GM21360 (cell line): ENCODE measurements around the gene SH3PXD2A.

ENCODE experiments used
- ATAC-seq: cut with Tn5 transposase; IDR thresholded peaks from one replicate; pipeline ENCODE4 v1.9.1; 2021; ENCODE audit warnings: mild to moderate bottlenecking, moderate library complexity; ENCODE audit not compliant: unreplicated experiment

Gene SH3PXD2A

DNA sequence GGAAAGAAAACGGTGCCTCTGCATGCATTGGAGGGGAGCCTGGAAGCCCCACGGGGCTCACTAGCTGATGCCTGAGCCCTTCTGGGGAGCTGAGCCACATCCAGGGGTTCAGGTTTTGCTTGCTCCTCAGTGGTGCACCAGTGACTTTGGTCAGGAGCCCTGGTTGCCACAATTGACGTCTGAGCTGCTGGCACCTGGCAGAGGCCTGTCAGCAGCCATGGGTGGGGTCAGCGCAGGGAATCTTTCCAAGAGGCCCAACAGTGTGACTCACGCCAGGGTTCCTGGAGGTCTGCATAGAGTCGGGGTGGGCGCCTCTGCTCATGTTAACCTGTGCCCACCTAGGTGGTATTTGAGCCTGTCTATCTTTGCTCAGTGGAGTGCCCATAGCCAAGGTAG, 223.1 kb downstream of the SH3PXD2A start:
- no peak for ATAC-seq

DNA sequence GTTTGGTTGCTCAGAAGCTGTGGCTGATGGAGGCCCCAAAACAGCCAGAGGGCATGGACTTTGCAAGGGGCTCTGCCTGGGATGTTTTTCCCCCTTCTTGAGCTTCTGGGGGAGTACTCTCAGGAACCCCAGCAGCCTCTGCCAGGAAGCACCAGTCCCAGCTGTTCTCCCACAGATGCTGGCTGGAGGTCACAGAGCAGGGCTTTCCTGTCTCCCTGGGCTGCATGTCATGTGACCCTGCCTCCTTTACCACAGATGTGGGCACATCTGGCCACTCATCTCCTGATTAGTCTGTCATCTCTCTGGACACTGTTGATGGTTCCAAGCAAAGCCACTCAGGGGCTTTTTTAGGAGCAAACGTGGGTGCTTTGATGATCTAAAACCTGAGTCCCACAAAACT, 225.2 kb downstream of the SH3PXD2A start:
- ATAC-seq, result no peak

DNA sequence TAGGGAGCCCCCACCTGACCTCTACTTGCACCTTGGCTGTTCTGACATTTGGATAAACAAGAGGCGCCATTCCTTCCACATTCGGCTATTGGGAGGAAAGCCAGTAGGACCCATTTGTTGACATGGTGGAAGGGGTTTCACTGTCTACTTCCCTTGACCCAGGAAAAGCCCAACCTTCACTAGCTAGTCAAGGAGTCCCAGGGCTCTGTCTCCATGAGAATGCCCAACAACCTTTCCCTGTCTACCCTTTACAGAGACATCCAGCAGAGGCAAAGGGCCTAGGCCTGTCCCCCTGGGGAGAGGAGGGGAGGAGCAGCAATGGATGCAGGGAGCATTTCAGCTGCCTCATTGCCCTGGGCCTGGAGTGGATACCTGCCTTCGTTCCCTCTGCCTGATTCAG, 225.8 kb downstream of the SH3PXD2A start:
- ATAC-seq, result no peak

DNA sequence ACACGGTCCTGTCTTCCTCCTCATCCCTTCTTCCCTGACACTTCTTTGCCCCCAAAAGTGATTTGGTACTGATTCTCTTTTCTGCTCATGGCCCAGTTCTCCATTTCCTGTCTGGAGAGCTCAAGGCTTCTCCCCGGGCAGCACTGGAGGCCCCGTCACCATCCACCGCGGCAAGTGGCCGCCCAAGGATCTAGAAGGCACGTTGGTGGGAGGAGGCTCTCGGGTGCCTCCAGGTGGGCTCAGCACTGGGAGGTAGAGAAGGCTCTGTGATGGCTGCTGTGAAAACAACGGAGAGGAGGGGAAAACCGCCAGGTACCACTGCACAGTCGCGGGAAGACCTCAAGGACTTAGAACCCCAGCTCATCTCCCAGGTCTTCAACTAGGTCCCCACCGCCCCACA, 227.5 kb downstream of the SH3PXD2A start:
- ATAC-seq, result no peak

DNA sequence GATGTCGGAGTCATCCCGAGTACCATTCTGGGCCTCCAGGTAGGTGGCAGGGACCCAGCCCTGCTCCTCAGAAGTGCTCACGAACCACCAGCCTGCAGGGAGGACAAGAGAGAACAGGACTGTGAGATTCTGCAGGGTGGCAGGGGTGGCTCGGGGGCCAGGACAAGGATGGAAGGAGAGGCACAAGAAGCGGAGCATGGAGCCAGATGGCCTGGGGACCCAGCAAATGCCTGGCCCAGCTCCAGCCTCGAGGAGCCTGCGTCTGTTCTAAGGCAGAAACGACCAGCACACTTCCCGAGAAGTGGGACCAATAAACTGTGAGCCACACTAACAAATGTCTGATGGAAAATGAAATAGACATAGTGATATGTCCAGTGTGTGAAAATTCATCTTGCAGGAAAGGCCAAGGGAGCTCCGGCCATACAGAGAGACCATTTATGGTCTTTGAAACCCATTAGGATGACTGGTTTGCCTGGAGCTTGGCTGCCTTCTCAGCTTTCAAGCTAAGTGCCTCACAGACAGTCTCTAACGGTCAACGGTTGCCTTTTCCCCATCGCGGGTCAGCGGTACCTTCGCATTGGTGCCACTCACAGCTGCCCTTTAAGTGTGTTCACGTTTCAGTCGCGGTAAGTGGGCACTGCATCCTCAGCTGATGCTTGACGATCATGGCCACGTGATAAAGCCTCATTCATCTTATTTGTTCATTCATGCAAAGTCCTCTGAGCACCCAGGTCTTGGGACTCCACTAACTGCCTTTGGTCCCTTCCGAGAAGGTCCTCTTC, 228.1 kb downstream of the SH3PXD2A start:
- no peak for ATAC-seq

DNA sequence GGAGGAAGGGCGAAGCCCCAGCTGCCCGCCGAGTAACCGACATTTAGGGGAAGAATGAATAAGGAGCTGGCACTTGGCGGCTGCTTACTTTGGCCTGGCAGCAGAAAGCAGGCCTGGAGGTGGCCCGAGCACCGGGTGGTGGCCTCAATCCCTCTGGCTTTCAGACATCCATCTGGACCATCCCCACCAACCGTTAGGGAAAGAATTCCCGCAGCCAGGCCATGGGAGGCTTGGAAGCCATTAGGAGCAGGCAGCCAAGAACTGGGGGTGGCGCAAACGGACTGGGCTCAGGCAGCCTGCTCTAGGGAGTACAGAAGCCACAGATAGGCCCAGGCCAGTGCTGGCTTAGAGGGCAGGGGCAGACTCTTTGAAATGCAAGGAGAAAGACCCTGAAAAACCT, 229.2 kb downstream of the SH3PXD2A start:
- no peak for ATAC-seq

DNA sequence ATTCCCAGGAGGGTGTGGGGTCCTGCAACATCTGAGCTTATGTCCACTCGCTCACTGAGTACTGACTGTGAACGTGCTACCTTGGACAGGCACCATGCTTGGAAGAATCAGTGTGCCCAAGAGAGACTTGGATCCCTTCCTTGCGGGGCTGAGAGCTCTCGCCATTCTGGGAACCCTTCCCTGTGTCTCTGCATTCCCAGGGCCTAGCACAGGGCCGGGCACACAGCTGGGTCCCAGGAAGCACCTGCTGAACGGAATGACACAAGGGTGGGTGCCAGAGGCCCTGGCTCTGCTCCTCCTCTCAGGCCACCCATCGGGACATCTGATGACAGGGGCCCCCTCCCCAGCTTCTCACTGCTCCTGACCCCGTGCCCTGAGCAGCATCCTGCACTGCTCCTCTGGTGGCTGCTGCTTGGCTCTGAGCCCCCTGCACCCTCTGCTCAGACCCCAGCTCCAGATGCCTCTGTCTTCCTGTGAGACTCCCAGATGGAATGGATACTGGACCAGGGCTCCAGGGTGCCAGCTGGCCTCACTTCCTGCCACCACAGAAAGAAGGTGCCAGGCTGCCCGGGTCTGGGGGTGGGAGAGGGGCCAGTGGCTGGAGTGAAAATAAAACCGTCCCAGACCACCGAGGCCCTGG, 232.3 kb downstream of the SH3PXD2A start:
- ATAC-seq, result no peak

DNA sequence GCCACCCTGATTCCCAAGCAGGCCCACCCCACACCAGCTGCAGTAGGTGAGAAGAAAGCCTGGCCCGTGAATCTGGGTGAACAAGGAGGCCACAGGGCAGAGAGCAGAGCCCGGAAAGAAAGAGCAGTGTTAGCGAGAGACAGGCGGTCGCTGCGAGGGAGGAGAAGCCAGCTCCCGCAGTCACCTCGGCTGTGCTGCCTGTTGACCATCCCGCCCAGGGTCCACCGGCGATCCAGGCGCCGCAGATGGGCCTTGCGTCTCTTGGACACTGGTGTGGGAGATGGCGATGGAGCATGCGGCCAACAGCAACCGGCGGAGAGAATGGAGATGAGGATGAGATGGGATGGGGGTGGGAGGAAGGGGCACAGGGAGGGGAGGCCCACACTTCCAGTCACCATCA, 233.1 kb downstream of the SH3PXD2A start:
- no peak for ATAC-seq

DNA sequence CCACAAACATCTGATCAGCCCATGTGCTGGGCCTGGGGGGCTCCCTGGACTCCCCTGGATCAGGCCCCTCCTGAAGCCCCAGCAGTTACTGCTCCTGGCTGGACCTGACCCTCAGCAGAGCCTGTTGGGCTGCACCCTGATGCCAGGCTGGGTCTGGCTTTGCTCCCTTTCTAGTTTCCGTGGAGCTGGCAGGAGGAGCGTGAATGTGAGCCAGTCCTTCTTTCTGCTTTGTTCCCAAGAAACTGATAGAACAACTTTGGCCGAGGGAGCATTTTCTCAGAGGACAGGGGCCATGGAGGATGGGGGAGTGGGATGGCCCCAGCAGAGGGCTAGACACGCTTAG, 233.6 kb downstream of the SH3PXD2A start:
- no peak for ATAC-seq

DNA sequence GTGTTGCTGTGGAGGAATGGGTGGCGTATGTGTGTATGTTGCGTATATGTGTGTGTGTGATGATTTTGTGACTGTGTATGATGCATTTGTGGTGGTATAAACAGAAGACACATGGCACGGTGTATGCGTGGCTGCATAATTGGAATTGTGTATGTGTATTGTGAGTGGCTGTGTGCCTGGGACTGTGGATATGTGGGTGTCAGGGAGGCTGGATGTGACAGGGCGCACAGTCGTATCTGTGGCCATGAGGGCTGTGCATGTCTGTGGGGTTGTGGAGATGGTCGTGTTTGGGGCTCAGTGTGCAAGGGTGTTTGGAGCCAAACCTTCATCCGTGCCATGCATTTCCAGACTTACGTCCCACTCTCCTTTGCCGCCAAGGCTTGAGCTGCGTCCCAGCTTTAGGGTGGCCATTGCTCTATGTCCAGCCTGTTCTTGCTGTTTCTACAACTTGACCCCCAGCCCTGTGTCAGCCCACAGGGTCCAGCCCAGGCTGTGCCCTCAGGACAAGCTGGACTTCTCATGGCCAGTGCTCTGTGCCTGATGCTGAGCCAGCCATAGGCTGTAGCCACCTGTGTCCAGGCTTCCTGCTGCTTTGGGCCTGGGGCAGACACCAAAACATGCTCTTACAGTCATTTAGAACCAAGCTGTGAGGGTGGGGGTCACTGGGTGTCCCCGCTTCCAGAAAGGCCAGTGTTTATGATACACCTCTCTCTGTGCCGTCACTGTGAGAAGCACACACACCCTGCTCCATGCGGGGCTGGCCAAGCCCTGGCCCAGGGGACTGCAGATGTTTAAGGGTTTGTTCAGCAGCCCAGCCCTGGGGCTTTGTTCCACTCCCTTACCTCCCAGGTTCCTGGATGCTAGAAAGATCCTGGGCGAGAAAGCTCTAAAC, 234.2 kb downstream of the SH3PXD2A start:
- no peak for ATAC-seq

DNA sequence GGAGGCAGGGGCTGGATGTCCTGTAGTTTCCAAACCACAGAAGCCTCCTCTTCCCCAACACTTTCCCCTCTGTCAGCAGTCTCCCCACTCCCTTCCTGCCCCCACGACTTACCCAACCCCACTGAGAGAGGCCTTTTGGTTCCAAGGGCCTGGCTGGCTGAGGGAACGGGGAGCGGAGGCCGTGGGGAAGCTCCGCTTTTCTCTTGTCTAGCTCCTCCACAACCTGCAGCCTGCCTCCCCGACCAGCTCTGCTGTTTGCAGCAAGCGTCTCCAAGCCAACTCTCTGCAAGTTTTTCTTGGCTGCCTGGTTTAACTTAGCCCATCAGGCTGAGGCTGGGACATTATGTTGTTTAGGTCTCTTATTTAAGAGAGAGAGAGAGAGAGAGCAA, 235.0 kb downstream of the SH3PXD2A start:
- ATAC-seq, result no peak

DNA sequence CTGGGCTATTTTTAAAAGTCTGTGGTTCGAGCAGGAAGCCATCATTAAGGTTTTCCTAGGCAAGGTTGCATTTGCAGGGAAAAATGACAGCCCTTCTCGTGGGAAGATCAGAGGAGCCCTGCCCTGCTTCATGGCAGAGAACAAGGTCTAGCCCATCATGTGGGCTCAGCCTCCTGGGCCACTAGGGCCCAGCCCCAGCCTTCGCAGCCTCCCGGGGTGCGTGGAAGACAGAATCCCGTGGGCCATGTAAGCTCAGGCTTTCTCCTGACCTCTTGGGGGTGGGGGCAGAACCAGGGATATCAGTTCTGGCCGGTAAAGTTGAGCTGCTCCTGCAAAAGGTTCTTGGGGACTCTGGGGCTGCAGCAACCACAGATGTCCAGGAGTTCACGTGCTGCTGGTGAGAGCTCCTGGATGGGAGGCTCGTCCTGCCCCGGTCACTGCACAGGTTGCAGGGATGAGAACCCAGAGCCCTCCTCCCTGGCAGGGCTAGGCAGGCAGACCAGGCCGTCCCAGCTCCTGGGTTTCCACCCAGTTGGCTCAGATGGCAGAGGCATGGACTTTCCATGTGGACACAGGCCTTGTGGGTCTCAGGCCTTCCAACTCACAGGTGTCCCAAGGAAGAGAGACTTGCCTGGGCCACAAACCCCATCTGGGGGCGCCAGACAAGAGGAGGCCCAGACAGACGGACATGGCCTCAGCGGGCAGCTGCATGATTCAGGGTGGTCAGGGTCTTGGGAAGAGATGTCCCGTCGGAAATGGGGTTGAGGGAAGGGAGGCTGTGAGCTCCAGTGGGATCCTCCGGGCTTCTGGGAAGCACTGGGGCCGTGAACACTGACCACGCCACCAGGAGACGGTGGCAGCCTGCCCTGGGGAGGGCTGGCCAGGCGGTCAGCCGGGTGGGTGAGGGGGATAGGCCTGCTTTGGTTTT, 235.7 kb downstream of the SH3PXD2A start:
- no peak for ATAC-seq

DNA sequence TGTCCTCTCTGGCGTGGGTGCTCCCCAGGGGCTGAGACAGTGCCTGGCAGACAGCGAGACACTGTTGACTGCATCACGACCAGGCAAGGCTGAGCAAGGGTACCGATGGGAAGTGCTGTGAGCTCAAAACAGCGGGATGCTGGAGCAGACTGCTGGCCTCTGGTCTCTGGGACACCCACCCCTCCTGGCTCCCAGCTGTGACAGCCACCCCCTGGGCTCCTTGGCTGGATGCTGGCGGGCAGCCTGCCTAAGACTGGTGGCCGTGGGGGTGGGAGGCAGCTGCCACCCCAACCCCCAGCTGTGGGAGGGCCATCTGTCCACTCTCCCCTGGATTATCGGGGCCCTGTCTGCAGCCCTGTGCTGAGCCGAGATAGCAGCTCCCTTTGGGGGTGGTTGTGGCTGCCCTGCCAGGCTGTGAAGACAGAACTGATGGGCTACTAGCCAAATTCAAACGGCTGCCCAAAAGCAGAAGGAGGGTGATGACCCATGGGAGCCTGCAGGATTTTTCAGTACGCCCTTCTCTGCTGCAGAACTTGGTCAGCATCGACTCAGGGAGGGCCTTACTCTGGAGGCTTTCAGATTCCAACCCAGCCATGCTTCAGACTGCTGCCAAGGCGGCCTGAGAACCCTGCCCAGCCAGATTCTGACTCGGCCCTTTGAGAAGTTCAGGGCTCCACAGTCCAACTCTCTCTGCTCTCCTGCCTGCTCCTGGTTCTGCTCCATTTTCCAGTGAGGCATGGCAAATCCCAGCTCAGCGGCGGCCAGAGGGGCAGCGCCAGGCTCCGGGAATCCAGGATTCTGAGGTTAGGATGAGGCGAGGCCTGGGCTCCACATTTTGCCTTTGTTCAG, 236.6 kb downstream of the SH3PXD2A start:
- no peak for ATAC-seq

DNA sequence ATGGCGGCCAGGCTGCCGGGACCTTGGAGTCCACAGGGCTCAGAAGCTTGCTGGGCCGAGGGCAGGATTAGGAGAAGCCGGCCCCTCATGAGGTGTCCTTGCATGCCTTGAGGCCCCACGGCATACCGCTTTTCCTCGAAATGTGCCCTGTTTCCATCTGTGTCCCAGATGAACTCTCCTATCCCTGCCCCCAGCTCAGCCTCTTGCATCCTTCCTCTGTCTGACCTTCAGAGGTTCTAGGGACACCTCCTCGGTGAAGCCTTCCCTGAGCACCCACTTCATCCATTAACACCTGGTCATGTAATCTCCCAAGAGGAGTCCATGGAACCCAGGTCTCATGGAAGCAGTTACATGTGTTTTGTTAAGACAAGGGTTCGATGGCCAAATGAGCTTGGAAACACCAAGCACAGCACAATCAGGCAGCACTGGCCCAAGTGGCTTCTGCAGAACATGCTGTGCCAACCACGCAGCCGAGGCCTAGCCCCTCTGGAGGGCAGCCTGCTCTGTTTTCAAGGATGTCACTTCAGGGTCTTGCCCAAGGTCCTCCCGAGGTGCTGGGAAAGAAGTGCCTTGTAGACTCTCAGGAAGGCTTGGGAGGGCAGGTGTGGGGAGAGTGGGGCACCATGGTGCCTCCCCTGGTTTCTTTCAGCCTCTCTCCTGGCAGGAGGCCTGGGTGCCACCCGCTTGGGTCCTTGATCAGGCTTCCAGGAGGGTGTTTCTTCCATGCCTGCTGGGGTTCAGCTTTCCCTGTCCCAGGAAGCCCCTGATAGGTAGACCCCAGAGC, 237.6 kb downstream of the SH3PXD2A start:
- no peak for ATAC-seq

DNA sequence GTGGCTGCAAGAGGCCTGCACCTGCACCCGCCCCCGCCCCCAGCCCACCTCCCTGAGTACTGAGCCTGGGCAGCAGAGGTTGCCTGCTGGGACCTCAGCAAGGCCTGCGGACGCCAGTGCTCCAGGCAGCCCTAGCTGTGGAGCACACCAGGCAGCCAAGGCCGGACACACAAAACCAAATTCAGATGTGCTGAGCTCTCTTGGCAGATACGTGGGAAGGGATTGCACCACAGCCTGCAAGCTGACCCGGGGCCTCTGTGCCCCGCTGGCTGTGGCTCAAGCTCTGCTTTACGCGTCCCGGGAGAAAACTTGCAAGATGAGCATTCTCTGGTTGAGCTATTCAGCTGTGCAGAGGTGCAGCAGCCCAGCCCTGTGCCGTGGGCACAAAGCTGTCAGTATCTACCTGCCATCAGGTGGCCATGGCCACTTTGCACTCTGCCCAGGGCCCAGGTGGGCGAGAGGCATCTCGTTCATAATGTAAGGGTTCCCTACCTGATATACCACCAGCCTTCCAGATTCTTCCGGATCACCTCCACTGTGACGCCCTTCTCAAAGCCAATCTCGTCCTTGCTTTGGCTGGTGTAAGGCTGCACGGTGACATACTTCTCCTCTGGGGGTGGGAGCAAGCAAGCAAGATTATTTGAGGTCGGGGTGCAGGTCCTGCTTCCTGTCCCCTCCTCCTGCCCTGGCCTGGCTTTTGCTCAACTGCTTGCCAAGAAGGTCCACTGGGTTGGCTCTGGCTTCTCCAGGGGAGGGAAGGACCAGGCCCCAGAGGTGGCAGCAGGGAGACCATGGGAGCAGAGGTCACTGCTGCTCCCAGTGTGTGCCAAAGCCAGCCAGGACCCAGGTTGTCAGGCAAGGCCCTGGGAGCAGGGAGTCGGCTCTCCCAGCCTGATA, 238.4 kb downstream of the SH3PXD2A start:
- no peak for ATAC-seq

DNA sequence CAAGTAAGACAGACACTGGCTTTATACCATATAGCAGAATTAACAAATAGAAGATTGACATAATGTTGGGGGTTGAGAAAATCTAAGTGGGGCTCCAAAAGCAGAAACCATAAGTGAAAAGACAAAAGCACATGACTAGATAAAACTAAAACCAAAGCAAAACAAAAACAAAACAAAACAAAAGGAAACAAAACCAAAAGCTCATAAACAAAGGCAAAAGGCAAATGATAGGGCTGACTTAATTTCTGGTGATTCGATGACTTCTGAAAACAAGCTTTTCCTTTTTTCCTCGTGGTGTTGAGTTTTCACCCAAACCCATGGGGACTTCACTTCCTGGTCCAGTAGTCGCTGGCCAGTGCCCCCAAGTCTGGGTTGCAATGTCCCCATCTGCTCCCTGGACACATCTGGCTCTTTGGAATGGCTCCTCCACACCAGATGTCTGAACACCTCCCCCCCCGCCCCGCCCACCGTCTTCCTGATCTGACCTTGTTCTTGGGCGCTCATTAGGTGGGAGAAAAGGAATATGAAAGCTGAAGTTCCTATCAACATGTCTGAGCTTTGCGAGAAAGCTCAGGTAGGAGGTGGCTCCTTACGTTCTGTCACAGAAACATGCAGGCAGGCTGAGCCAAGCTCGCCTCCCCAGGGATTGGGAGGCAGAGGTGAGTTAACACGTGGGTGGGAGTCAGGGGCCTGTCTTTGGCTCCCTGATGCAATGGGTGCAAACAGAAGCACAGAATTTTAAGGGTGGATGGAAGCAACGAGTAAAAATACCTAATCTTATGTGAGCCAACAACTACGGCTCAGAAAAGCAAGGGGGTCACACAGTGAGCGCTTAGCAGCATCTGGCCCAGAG, 240.8 kb downstream of the SH3PXD2A start:
- ATAC-seq, result no peak

DNA sequence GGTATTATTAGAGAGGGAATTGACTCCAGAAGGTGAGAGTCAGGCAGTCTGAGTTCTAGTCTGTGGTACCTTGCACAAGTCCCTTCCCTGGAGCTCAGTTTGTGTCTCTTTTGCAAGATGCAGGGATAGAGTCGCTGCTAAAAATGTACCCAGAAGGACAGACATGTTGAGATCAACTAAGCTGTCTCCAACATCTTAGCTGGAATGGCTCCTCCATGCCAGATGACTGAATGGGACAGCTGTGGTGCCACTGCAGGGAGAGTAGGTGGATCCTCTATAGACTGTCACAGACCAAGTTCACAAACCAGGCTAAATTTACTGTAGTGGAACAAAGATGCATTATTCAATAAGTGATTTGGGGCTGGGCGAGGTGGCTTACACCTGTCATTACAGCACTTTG, 241.8 kb downstream of the SH3PXD2A start:
- ATAC-seq, result no peak
